Activated naive CD4-positive, alpha-beta T cell treated with anti-CD3 and anti-CD28 coated beads for 36 hours (primary cell): ENCODE results near the gene ANKRD30B. TPM values are rescaled to one million over a fixed set of nuclear protein-coding genes. Genes with fewer than 3 reads are reported as not detected.
"Not testable (repeated sequence)": the region's sequence is repeated elsewhere in the genome, so short reads cannot be mapped to it uniquely, and the experiment has no call there.

Experiments
- CTCF ChIA-PET: fragments of 350-600 bp; sonication (Branson Sonifier 250); formaldehyde crosslinking; loops from one replicate; lab custom pipeline; 2021; ENCODE audit warnings: antibody characterized with exemption; lab: Charles Lee
- DNase-seq: peaks from one replicate; pipeline ENCODE4 v3.0.0-alpha.2; 2020
- H3K27ac Mint-ChIP-seq: one replicate; pipeline ENCODE4 v1.8.0; 2021; ENCODE audit warnings: mild to moderate bottlenecking, mixed read lengths
- H3K27me3 Mint-ChIP-seq: one replicate; pipeline ENCODE4 v1.8.0; 2021; ENCODE audit warnings: low read depth, mixed read lengths
- H3K36me3 Mint-ChIP-seq: one replicate; pipeline ENCODE4 v1.8.0; 2021; ENCODE audit warnings: low read depth, mixed read lengths
- H3K4me1 Mint-ChIP-seq: one replicate; pipeline ENCODE4 v1.8.0; 2021; ENCODE audit warnings: low read depth, mixed read lengths
- H3K4me3 Mint-ChIP-seq: one replicate; pipeline ENCODE4 v1.8.0; 2021; ENCODE audit warnings: mild to moderate bottlenecking, moderate library complexity, mixed read lengths
- H3K9me3 Mint-ChIP-seq: one replicate; pipeline ENCODE4 v1.8.0; 2021; ENCODE audit warnings: mixed read lengths
- intact Hi-C: fragments of 100-400 bp; cut with micrococcal nuclease; formaldehyde crosslinking; loops from one replicate; pipeline ENCODE4 v1.15.1; 2023
- microRNA-seq: library from miRNA; unstranded; fragments of <30 nt; microRNA quantifications from one replicate; pipeline ENCODE4 v1.2.0, GENCODE V29; 2022; ENCODE audit warnings: borderline microRNAs expressed, borderline replicate concordance
- total RNA-seq, 2 experiments: library from RNA; stranded (reverse); gene quantifications; one replicate each; pipeline ENCODE4 v1.2.3, GENCODE V29; 2021

ANKRD30B gene
- total RNA-seq, 2 experiments from 2014 or later, result not detected

DNA sequence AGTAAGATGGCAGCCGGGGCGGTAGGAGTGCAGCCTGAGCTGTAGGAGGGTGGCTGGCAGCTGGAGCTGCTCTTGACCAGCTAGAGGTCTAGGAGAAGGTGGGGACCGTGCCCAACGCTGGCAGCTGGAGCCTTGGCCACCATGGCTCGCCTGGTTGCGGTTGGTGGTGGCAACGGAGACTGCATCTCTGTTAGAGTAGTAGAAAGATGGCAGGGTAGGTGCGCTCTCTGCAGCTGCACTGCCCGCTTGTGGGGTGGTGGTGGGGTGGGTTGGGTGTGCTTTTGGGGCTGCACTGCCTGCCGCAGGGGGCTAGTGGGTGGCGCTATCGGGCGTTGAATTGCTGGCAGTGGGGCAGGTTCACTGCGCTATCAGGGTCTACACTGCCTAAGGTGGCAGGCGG lies 118.5 kb downstream of the ANKRD30B start:
- H3K27ac Mint-ChIP-seq, CTCF ChIA-PET, H3K36me3 Mint-ChIP-seq, H3K4me1 Mint-ChIP-seq, DNase-seq, H3K9me3 Mint-ChIP-seq, H3K4me3 Mint-ChIP-seq, H3K27me3 Mint-ChIP-seq, intact Hi-C loops: not testable (repeated sequence)

GRCh38 chr18:14867988-14868387 lies 120.0 kb downstream of the ANKRD30B start:
- H3K27me3 Mint-ChIP-seq, CTCF ChIA-PET, H3K36me3 Mint-ChIP-seq, DNase-seq, H3K4me1 Mint-ChIP-seq, H3K4me3 Mint-ChIP-seq, intact Hi-C loops, H3K9me3 Mint-ChIP-seq, H3K27ac Mint-ChIP-seq: not testable (repeated sequence)

DNA sequence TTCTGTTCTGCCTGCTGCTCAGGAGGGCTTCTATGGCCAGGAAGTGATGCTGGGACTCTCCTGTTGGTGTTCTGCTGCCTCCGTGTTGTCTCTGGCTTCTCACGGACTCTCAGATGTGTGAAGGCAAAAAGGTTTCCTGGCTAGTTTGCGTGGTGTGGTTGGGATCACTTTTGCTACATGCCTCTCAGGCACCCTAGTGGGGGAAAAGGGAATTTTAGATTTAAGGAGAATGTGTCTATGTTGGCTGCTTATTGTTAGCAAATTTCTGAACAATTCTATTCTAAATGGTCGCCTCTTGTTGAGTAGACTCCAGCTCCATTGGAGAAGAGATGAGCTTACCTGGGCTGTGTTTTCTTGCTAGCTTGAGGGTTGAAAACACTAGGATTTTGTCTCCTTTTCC lies 120.9 kb downstream of the ANKRD30B start:
- H3K4me3 Mint-ChIP-seq, H3K27me3 Mint-ChIP-seq, CTCF ChIA-PET, H3K4me1 Mint-ChIP-seq, intact Hi-C loops, H3K9me3 Mint-ChIP-seq, H3K36me3 Mint-ChIP-seq, DNase-seq, H3K27ac Mint-ChIP-seq: not testable (repeated sequence)

DNA sequence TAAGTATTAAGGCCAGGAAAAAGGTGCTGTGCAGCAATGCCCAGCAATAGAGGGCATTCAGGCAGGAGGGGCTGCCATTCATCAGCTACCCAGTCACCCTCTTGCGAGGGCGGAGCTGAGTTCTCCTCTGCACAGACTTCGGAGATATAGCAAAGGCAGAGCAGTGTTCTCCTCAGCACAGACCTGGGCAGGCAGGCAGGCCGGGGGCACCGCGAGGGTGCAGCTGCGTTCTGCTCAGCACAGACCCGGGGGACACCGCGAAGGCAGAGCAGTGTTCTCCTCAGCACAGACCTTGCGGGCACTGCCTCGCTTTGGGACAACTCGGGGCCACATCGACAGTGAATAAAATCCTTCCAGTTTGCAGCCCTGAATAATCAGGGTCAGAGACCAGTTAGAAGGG lies 130.9 kb downstream of the ANKRD30B start:
- H3K4me3 Mint-ChIP-seq, DNase-seq, H3K27me3 Mint-ChIP-seq, H3K9me3 Mint-ChIP-seq, intact Hi-C loops, H3K27ac Mint-ChIP-seq, CTCF ChIA-PET, H3K4me1 Mint-ChIP-seq, H3K36me3 Mint-ChIP-seq: not testable (repeated sequence)

DNA sequence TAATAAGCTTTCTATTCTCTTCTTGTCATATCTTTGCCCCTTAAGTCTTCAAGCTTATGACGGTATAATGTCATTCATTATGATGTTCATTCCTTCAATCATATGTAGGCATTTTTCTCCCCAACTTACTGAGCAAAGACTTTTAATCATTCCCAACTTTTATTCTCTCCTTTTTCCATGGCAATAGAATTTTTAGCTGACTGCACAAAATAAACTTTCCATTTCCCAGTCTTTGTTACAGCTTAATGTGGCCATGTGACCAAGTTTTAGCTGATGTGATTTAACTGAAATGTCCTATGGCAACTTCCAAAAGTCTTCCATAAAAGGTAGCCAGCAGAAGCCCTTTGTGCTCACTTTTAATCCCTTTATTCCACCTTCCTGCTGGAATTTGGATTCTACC lies 152.5 kb downstream of the ANKRD30B start:
- intact Hi-C loops, result no loop called here
- Mint-ChIP-seq H3K27me3 (no peaks in the 10 kb centered on the region), H3K9me3 (no peaks in the 10 kb centered on the region), H3K36me3 (no peaks in the 10 kb centered on the region), H3K4me1 (no peaks in the 10 kb centered on the region), H3K4me3 (no peak overlapping the region), H3K27ac (no peak overlapping the region)
- CTCF ChIA-PET, result no interaction called here
- DNase-seq, result no peak

Small RNA genes within 50 kb of the gene (microRNA-seq; reads per million reads assigned to microRNA genes)
- gene MIR3156-2, result not detected

Other genes starting within 250 kb of the ANKRD30B start
- not detected for gene POTEC, start 204.6 kb upstream of the ANKRD30B start, total RNA-seq